Esophagus muscularis mucosa (tissue), 4 donors: ENCODE measurements around the gene RAB40C.

ENCODE experiments used
- CTCF ChIP-seq, 3 experiments: fragments of 200-600 bp in 2 of 3; fragments of 450-650 bp in 1 of 3; sonication (generic) in 2 of 3; IDR thresholded peaks; one replicate each; pipeline ENCODE4 v1.5.1; 2017 to 2019; ENCODE audit warnings: antibody characterized with exemption in 3 of 3, mild to moderate bottlenecking in 2 of 3, moderate library complexity in 1 of 3
- EP300 ChIP-seq: sonication (generic); formaldehyde crosslinking; IDR thresholded peaks from one replicate; pipeline ENCODE4 v1.6.1; 2017; ENCODE audit warnings: antibody characterized with exemption
- POLR2A ChIP-seq: fragments of 450-650 bp; IDR thresholded peaks from one replicate; pipeline ENCODE4 v1.6.1; 2017; ENCODE audit warnings: antibody characterized with exemption, moderate library complexity, mild to moderate bottlenecking, low read depth

- TF ChIP-seq CTCF (IDR thresholded peaks at IDR 0.05) (no peak), POLR2A (no peak), EP300 (no peak)
Observed at GRCh38 chr16:559021-559380, 30.9 kb upstream of the RAB40C start.
